IMR-90 (cell line): ENCODE data around the gene CRIM1. TPM values are rescaled to one million over a fixed set of nuclear protein-coding genes. Genes with fewer than 3 reads are reported as not detected.
A peak's percentile ranks its signal among the peaks of the same experiment; 100 is the strongest.

Source experiments
- ATAC-seq: fragments of 200-7000 bp; cut with Tn5 transposase; 2 replicates; pipeline ENCODE4 v1.9.1; 2020; ENCODE audit warnings: low read depth, mild to moderate bottlenecking, moderate library complexity
- BruUV-seq: library from RNA; stranded (reverse); fragments of 400-500 nt; replicated peaks from 2 replicates; lab custom pipeline; 2021; lab: Mats Ljungman, UMichigan
- CTCF ChIA-PET: fragments of 300-600 bp; formaldehyde crosslinking; extraction: SDS; loops from one replicate; lab custom pipeline; 2021; ENCODE audit warnings: antibody characterized with exemption; lab: Yijun Ruan, JAX
- POLR2A ChIA-PET: fragments of 300-600 bp; sonication (Branson Sonifier 250); formaldehyde crosslinking; loops from one replicate; lab custom pipeline; 2022; ENCODE audit warnings: antibody characterized with exemption; ENCODE audit not compliant: unreplicated experiment; lab: Charles Lee
- DNase-seq: peaks from one replicate; pipeline ENCODE4 v3.0.0; 2013
- H2AFZ ChIP-seq: replicated peaks from 2 replicates; pipeline ENCODE3; 2013; ENCODE audit warnings: low read length, mild to moderate bottlenecking; ENCODE audit not compliant: poor library complexity
- H2AK5ac ChIP-seq: 2 replicates; pipeline ENCODE4 v1.6.1; 2013; ENCODE audit warnings: low read depth, low read length, inconsistent platforms
- H2AK9ac ChIP-seq: replicated peaks from 2 replicates; pipeline ENCODE3; 2013; ENCODE audit warnings: mild to moderate bottlenecking, low read depth, low read length, moderate library complexity; ENCODE audit not compliant: poor library complexity
- H2BK120ac ChIP-seq: 2 replicates; pipeline ENCODE4 v1.6.1; 2013; ENCODE audit warnings: low read depth, low read length, inconsistent platforms
- H2BK15ac ChIP-seq: 3 replicates; pipeline ENCODE4 v1.6.1; 2013; ENCODE audit warnings: low read depth, low read length, inconsistent platforms
- H2BK20ac ChIP-seq: 2 replicates; pipeline ENCODE4 v1.6.1; 2013; ENCODE audit warnings: low read depth, mild to moderate bottlenecking, inconsistent platforms, low read length, moderate library complexity
- H2BK5ac ChIP-seq: 2 replicates; pipeline ENCODE4 v1.6.1; 2013; ENCODE audit warnings: mild to moderate bottlenecking, low read depth, low read length, inconsistent platforms; ENCODE audit not compliant: poor library complexity, severe bottlenecking
- H3K14ac ChIP-seq: replicated peaks from 2 replicates; pipeline ENCODE4 v1.6.1; 2013; ENCODE audit warnings: low read depth, low read length, inconsistent platforms
- H3K18ac ChIP-seq: 2 replicates; pipeline ENCODE4 v1.6.1; 2013; ENCODE audit warnings: low read depth, low read length, control low read depth
- H3K23ac ChIP-seq: 2 replicates; pipeline ENCODE4 v1.6.1; 2013; ENCODE audit warnings: low read depth, low read length, inconsistent platforms
- H3K27ac ChIP-seq: 2 replicates; pipeline ENCODE4 v1.5.1; 2013; ENCODE audit warnings: mild to moderate bottlenecking, control low read depth, low read length; ENCODE audit not compliant: insufficient read depth
- H3K27me3 ChIP-seq: 2 replicates; pipeline ENCODE4 v1.6.1; 2013; ENCODE audit warnings: low read length; ENCODE audit not compliant: control insufficient read depth, insufficient read depth
- H3K36me3 ChIP-seq: 2 replicates; pipeline ENCODE4 v1.6.1; 2013; ENCODE audit warnings: low read length, mixed read lengths; ENCODE audit not compliant: control insufficient read depth, insufficient read depth
- H3K4ac ChIP-seq: 2 replicates; pipeline ENCODE4 v1.6.1; 2013; ENCODE audit warnings: low read depth, low read length, inconsistent platforms
- H3K4me1 ChIP-seq: 2 replicates; pipeline ENCODE4 v1.6.1; 2013; ENCODE audit warnings: low read length, mixed read lengths; ENCODE audit not compliant: control insufficient read depth, insufficient read depth
- H3K4me2 ChIP-seq: 2 replicates; pipeline ENCODE4 v1.6.1; 2013; ENCODE audit warnings: low read depth, mild to moderate bottlenecking, control low read depth, low read length, moderate library complexity
- H3K4me3 ChIP-seq: 2 replicates; pipeline ENCODE4 v1.5.1; 2013; ENCODE audit warnings: low read depth, mild to moderate bottlenecking, control low read depth, low read length, moderate library complexity; ENCODE audit not compliant: insufficient read depth
- H3K56ac ChIP-seq: 2 replicates; pipeline ENCODE4 v1.6.1; 2013; ENCODE audit warnings: low read length, inconsistent platforms; ENCODE audit not compliant: insufficient read depth; ENCODE audit errors: extremely low read depth
- H3K79me1 ChIP-seq, 2 experiments: 2 replicates each; pipeline ENCODE4 v1.6.1; 2013; ENCODE audit warnings: low read length in 2 of 2, inconsistent platforms in 1 of 2, low read depth in 1 of 2
- H3K9ac ChIP-seq: 2 replicates; pipeline ENCODE4 v1.6.1; 2013; ENCODE audit warnings: low read depth, low read length, control low read depth
- H3K9me1 ChIP-seq: 2 replicates; pipeline ENCODE4 v1.6.1; 2013; ENCODE audit warnings: low read length, inconsistent platforms; ENCODE audit not compliant: insufficient read depth
- H3K9me3 ChIP-seq: 2 replicates; pipeline ENCODE4 v1.6.1; 2013; ENCODE audit warnings: low read length; ENCODE audit not compliant: control insufficient read depth, insufficient read depth
- H4K20me1 ChIP-seq: 2 replicates; pipeline ENCODE4 v1.6.1; 2013; ENCODE audit warnings: low read length, inconsistent platforms; ENCODE audit not compliant: insufficient read depth
- H4K5ac ChIP-seq: 2 replicates; pipeline ENCODE4 v1.6.1; 2013; ENCODE audit warnings: mild to moderate bottlenecking, low read depth, low read length, control low read depth
- H4K8ac ChIP-seq, 2 experiments: 2 replicates each; pipeline ENCODE4 v1.6.1; 2013; ENCODE audit warnings: low read depth in 2 of 2, low read length in 2 of 2, control low read depth in 1 of 2, inconsistent platforms in 1 of 2
- H4K91ac ChIP-seq: 2 replicates; pipeline ENCODE4 v1.6.1; 2013; ENCODE audit warnings: low read depth, low read length, inconsistent platforms; ENCODE audit not compliant: insufficient read depth
- BHLHE40 ChIP-seq: fragments of 150-350 bp; IDR thresholded peaks from 2 replicates; pipeline ENCODE4 v1.6.1; 2016; ENCODE audit warnings: mild to moderate bottlenecking, low read depth, low read length
- CHD1 ChIP-seq: IDR thresholded peaks from 2 replicates; pipeline ENCODE4 v1.6.1; 2012; ENCODE audit warnings: low read depth, low read length, improper control_type of control experiment
- CTCF ChIP-seq: conservative IDR thresholded peaks from 2 replicates; pipeline ENCODE4 v1.5.1; 2012; ENCODE audit warnings: mild to moderate bottlenecking, low read depth, low read length, improper control_type of control experiment
- FOS ChIP-seq: fragments of 150-350 bp; IDR thresholded peaks from 2 replicates; pipeline ENCODE4 v1.6.1; 2016; ENCODE audit warnings: low read depth, low read length
- MAZ ChIP-seq: IDR thresholded peaks from 2 replicates; pipeline ENCODE4 v1.6.1; 2012; ENCODE audit warnings: low read depth, mild to moderate bottlenecking, low read length, improper control_type of control experiment, moderate library complexity, borderline replicate concordance
- NFE2L2 ChIP-seq: fragments of 150-350 bp; IDR thresholded peaks from 2 replicates; pipeline ENCODE4 v1.6.1; 2016; ENCODE audit warnings: low read depth, mild to moderate bottlenecking, low read length
- RAD21 ChIP-seq: IDR thresholded peaks from 2 replicates; pipeline ENCODE4 v1.6.1; 2012; ENCODE audit warnings: low read length, improper control_type of control experiment
- RCOR1 ChIP-seq: IDR thresholded peaks from 2 replicates; pipeline ENCODE4 v1.6.1; 2012; ENCODE audit warnings: mild to moderate bottlenecking, low read length, improper control_type of control experiment; ENCODE audit not compliant: insufficient replicate concordance
- SMC3 ChIP-seq: fragments of 150-350 bp; IDR thresholded peaks from 2 replicates; pipeline ENCODE4 v1.6.1; 2016; ENCODE audit warnings: low read depth, mild to moderate bottlenecking, antibody characterized with exemption, low read length, moderate library complexity
- USF2 ChIP-seq: fragments of 150-350 bp; IDR thresholded peaks from 2 replicates; pipeline ENCODE4 v1.6.1; 2017; ENCODE audit warnings: mild to moderate bottlenecking, antibody characterized with exemption, low read length, low read depth
- WGBS, 2 experiments: methylation state at CpG; one replicate each; pipeline versions ENCODE4 v1.1.5 to v1.1.7; 2013; ENCODE audit warnings: missing lambda C conversion rate in 2 of 2; ENCODE audit not compliant: insufficient read length in 1 of 2; ENCODE audit errors: extremely low coverage in 2 of 2; 5-methylcytosine and 5-hydroxymethylcytosine counted together
- dilution Hi-C: fragments of 300-500 bp; cut with HindIII; formaldehyde crosslinking; loops from one replicate; pipeline ENCODE4 v1.14.3; 2018; ENCODE audit warnings: low sequenced_read_pairs; ENCODE audit not compliant: unreplicated experiment
- in situ Hi-C: fragments of 300-500 bp; cut with MboI; formaldehyde crosslinking; loops from 3 replicates; pipeline ENCODE4 v1.14.3; 2019; ENCODE audit warnings: low sequenced_read_pairs, inconsistent platforms, mixed read lengths
- intact Hi-C: fragments of 100-400 bp; cut with micrococcal nuclease; formaldehyde crosslinking; loops from 2 replicates; pipeline ENCODE4 v1.10.0; 2022
- polyA plus RNA-seq, 3 experiments: library from polyadenylated mRNA; depleted of rRNA; stranded (reverse); fragments of >200 nt; gene quantifications; 2 replicates each; pipeline ENCODE4 v1.2.3, GENCODE V29; 2012; ENCODE audit warnings: low replicate concordance in 1 of 3
- total RNA-seq: library from RNA; depleted of rRNA; stranded (reverse); fragments of >200 nt; gene quantifications from 2 replicates; pipeline ENCODE4 v1.2.3, GENCODE V29; 2012

CRIM1 gene
- total and polyA plus RNA-seq, 2 of the 4 experiments (the other 2 are of a cell fraction), result 285 to 490 TPM

GRCh38 chr2:36492216-36492945 lies 136.8 kb downstream of the CRIM1 start:
- Histone ChIP-seq H3K9me3 (no peaks in the 10 kb centered on the region), H3K14ac (peak overlapping the region; percentile 47), H2AK9ac (no peak overlapping the region), H3K36me3 (peaks cover 16% of the 10 kb centered on the region), H3K4me1 (peaks cover 29% of the 10 kb centered on the region), H3K27ac (peak overlapping the region; percentile 74; the same call in 1 of the 2 replicates), H3K4me3 (no peak overlapping the region), H2AK5ac (peak overlapping the region; percentile 27), H2BK5ac (peak overlapping the region; percentile 99), H3K4me2 (no peak overlapping the region), H3K9me1 (peaks cover 36% of the 10 kb centered on the region), H3K4ac (peak overlapping the region; percentile 79), H3K18ac (peak overlapping the region; percentile 90; the same call in 1 of the 2 replicates), H4K8ac (peak overlapping the region; percentile 75 to 92), H3K23ac (peak overlapping the region; percentile 71), H4K5ac (peak overlapping the region; percentile 70; the same call in 1 of the 2 replicates), H2BK20ac (peak overlapping the region; percentile 84; the same call in 1 of the 2 replicates), H2BK15ac (peak overlapping the region; percentile 62; the same call in 2 of the 3 replicates), H2AFZ (no peak overlapping the region), H3K27me3 (no peaks in the 10 kb centered on the region), H4K20me1 (no peaks in the 10 kb centered on the region), H3K9ac (peak overlapping the region; percentile 58; the same call in 1 of the 2 replicates), H3K56ac (peak overlapping the region; percentile 42), H4K91ac (peak overlapping the region; percentile 90), H2BK120ac (peak overlapping the region; percentile 78), H3K79me1 (peaks cover 48 to 70% of the 10 kb centered on the region in 2 experiments)
- ATAC-seq, result no peak; the same call in 1 of the 2 replicates
- peak; percentile 83 for DNase-seq
- dilution Hi-C loops, result no loop called here
- ChIA-PET POLR2A (no interaction called here), CTCF (interaction anchor here (1.1 kb wide), 1 partner anchor 23 kb away, joined by 3 read pairs; no protein-coding TSS in a partner anchor)
- in situ Hi-C loops, result no loop called here
- no TSS peak for BruUV-seq
- intact Hi-C loops, result no loop called here
- TF ChIP-seq USF2, result no peak
- TF ChIP-seq BHLHE40, result no peak
- TF ChIP-seq RAD21, result no peak
- TF ChIP-seq CHD1, result no peak
- no peak for TF ChIP-seq NFE2L2
- TF ChIP-seq FOS, result no peak
- TF ChIP-seq CTCF, result no peak
- TF ChIP-seq MAZ, result no peak
- TF ChIP-seq SMC3, result no peak
- no peak for TF ChIP-seq RCOR1
- no CpG with 5 or more reads among the region's 6 CpGs for WGBS, 2 experiments
